Vagina (tissue), 2 donors: ENCODE data around the gene RALBP1. TPM values are rescaled to one million over a fixed set of nuclear protein-coding genes. Genes with fewer than 3 reads are reported as not detected.
"Not testable (repeated sequence)": the region's sequence is repeated elsewhere in the genome, so short reads cannot be mapped to it uniquely, and the experiment has no call there.

Experiments used
- DNase-seq, 2 donors: peaks; one replicate each; pipeline ENCODE4 v3.0.0-alpha.2; 2017; ENCODE audit errors: extremely low spot score in 2 of 2
- H3K27ac ChIP-seq: fragments of 200-600 bp; sonication (generic); one replicate; pipeline ENCODE4 v1.5.1; 2019
- H3K27me3 ChIP-seq: fragments of 200-600 bp; sonication (generic); one replicate; pipeline ENCODE4 v1.5.1; 2019
- H3K36me3 ChIP-seq, 2 donors: fragments of 200-600 bp; sonication (generic); one replicate each; pipeline ENCODE4 v1.5.1; 2017 to 2019
- H3K4me1 ChIP-seq: fragments of 200-600 bp; sonication (generic); one replicate; pipeline ENCODE4 v1.5.1; 2019
- H3K4me3 ChIP-seq, 2 donors: fragments of 200-600 bp; sonication (generic); 1 replicate in 1 of 2; 2 replicates in 1 of 2; pipeline ENCODE4 v1.5.1; 2016 to 2019
- H3K9me3 ChIP-seq: fragments of 200-600 bp; sonication (generic); one replicate; pipeline ENCODE4 v1.5.1; 2019
- CTCF ChIP-seq, 3 experiments: fragments of 450-650 bp in 2 of 3; fragments of 200-600 bp in 1 of 3; sonication (generic) in 1 of 3; IDR thresholded peaks; one replicate each; pipeline ENCODE4 v1.5.1; 2017 to 2019; ENCODE audit warnings: antibody characterized with exemption in 3 of 3, mild to moderate bottlenecking in 2 of 3, moderate library complexity in 2 of 3
- POLR2A ChIP-seq, 2 donors: fragments of 450-650 bp; IDR thresholded peaks; one replicate each; pipeline ENCODE4 v1.6.1; 2017; ENCODE audit warnings: antibody characterized with exemption in 2 of 2, mild to moderate bottlenecking in 2 of 2, moderate library complexity in 2 of 2
- POLR2AphosphoS5 ChIP-seq, 2 donors: sonication (generic); formaldehyde crosslinking; IDR thresholded peaks; one replicate each; pipeline ENCODE4 v1.9.0; 2017; ENCODE audit warnings: antibody characterized with exemption in 2 of 2, mild to moderate bottlenecking in 2 of 2, low read depth in 1 of 2; ENCODE audit not compliant: insufficient read depth in 1 of 2
- intact Hi-C: fragments of 100-400 bp; cut with DNase I; formaldehyde crosslinking; loops from one replicate; pipeline ENCODE4 v1.15.1; 2023
- total RNA-seq: library from RNA; depleted of rRNA; stranded (reverse); fragments of >200 nt; gene quantifications from one replicate; pipeline ENCODE4 v1.2.3, GENCODE V29; 2016

RALBP1 gene
- total RNA-seq, 1 donor from 2014 or later, result 65.6 TPM

GRCh38 chr18:9474108-9474982 is 968 bp upstream of the RALBP1 start:
- no peak for DNase-seq
- peaks cover 0 to 13% of the 10 kb centered on the region in 2 donors for H3K36me3 ChIP-seq
- peak overlapping the region; percentile 91 for H3K27ac ChIP-seq
- intact Hi-C loops, result loop anchor here (2.0 to 10.0 kb wide), 2 partner anchors 140 to 372 kb away; partner anchors contain the start of genes NDUFV2 and TWSG1
- peaks cover 24% of the 10 kb centered on the region for H3K4me1 ChIP-seq
- TF ChIP-seq POLR2AphosphoS5 (IDR thresholded peaks at IDR 0.05; ENCODE audit: insufficient read depth in 1 of 2, low read depth in 1 of 2) (no peak), CTCF (IDR thresholded peaks at IDR 0.05) (peak in 1 of 3 experiments; percentile 49)
- H3K4me3 ChIP-seq, result peak overlapping the region; percentile 85 to 97
- H3K9me3 ChIP-seq, result no peaks in the 10 kb centered on the region
- no peaks in the 10 kb centered on the region for H3K27me3 ChIP-seq

- peaks cover 30% of the 10 kb centered on the region for H3K4me1 ChIP-seq
- H3K27ac ChIP-seq, result peak overlapping the region; percentile 91
- peak overlapping the region; percentile 85 to 97 for H3K4me3 ChIP-seq
- H3K9me3 ChIP-seq, result no peaks in the 10 kb centered on the region
- intact Hi-C loops, result loop anchor here (2.0 to 10.0 kb wide), 2 partner anchors 141 to 373 kb away; partner anchors contain the start of genes NDUFV2 and TWSG1
- TF ChIP-seq POLR2AphosphoS5 (IDR thresholded peaks at IDR 0.05; ENCODE audit: insufficient read depth in 1 of 2, low read depth in 1 of 2) (no peak), CTCF (IDR thresholded peaks at IDR 0.05) (no peak)
- peaks cover 0 to 14% of the 10 kb centered on the region in 2 donors for H3K36me3 ChIP-seq
- H3K27me3 ChIP-seq, result no peaks in the 10 kb centered on the region
- DNase-seq, result no peak
These were observed 604 bp downstream of the RALBP1 start for GRCh38 chr18:9475643-9476591.

GRCh38 chr18:9476949-9477348 is 1.6 kb downstream of the RALBP1 start:
- H3K9me3 ChIP-seq, result not testable (repeated sequence)
- Histone ChIP-seq H3K27ac (peak overlapping the region; percentile 91), H3K4me3 (peak overlapping the region in 1 of 2 donors; percentile 85)

GRCh38 chr18:9477509-9477908 is 2.2 kb downstream of the RALBP1 start:
- no peak overlapping the region for H3K4me3 ChIP-seq
- intact Hi-C loops, result loop anchor here (10.0 kb wide), 1 partner anchor 143 kb away; the partner anchor contains the start of gene TWSG1
- DNase-seq, result no peak
- H3K27ac ChIP-seq, result no peak overlapping the region
- no peaks in the 10 kb centered on the region for H3K27me3 ChIP-seq
- H3K4me1 ChIP-seq, result peaks cover 30% of the 10 kb centered on the region
- no peaks in the 10 kb centered on the region for H3K9me3 ChIP-seq
- TF ChIP-seq POLR2AphosphoS5 (IDR thresholded peaks at IDR 0.05; ENCODE audit: insufficient read depth in 1 of 2, low read depth in 1 of 2) (no peak), CTCF (IDR thresholded peaks at IDR 0.05) (no peak), POLR2A (IDR thresholded peaks at IDR 0.05) (no peak)
- H3K36me3 ChIP-seq, result peaks cover 0 to 19% of the 10 kb centered on the region in 2 donors

More at GRCh38 chr18:9476949-9477348, 1.6 kb downstream of the RALBP1 start:
- H3K36me3 ChIP-seq, result peaks cover 0 to 19% of the 10 kb centered on the region in 2 donors
- H3K4me1 ChIP-seq, result peaks cover 30% of the 10 kb centered on the region
- intact Hi-C loops, result loop anchor here (10.0 kb wide), 1 partner anchor 142 kb away; the partner anchor contains the start of gene TWSG1
- H3K27me3 ChIP-seq, DNase-seq: not testable (repeated sequence)

DNA sequence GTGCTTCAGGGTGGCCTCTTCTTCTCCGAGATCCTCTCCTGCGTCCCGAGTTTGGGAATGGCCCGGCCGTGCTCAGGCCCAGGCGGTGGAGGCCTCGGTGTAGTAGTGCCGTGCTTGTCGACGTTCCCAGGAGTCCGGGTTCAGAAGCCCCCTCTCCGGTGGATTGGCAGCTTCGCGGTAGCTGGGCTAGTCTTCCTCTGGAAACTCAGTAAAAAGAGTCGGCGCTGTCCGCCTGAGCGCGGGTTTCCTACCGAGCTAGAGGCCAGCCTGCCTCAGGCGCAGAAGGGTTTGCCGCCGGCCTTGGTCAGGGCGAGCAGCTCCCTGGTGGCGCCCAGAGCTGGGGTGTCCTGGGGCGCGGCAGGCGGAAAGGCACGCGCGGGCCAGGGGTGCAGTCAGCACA is 3.2 kb downstream of the RALBP1 start:
- no peak for DNase-seq
- Histone ChIP-seq H3K36me3 (peaks cover 0 to 19% of the 10 kb centered on the region in 2 donors), H3K4me1 (peaks cover 30% of the 10 kb centered on the region), H3K27me3 (no peaks in the 10 kb centered on the region), H3K4me3 (no peak overlapping the region), H3K27ac (no peak overlapping the region), H3K9me3 (no peaks in the 10 kb centered on the region)
- intact Hi-C loops, result loop anchor here (10.0 kb wide), 1 partner anchor 144 kb away; the partner anchor contains the start of gene TWSG1
- TF ChIP-seq POLR2A (IDR thresholded peaks at IDR 0.05), result no peak
